HG03520 (cell line): ENCODE measurements around the gene DOCK2.
"Not testable (repeated sequence)": the region's sequence is repeated elsewhere in the genome, so short reads cannot be mapped to it uniquely, and the experiment has no call there.

Experiments
- ATAC-seq: cut with Tn5 transposase; IDR thresholded peaks from one replicate; pipeline ENCODE4 v1.9.1; 2021; ENCODE audit warnings: mild to moderate bottlenecking, moderate library complexity; ENCODE audit not compliant: unreplicated experiment

The DOCK2 gene

GRCh38 chr5:169810524-169810923 is 173.4 kb downstream of the DOCK2 start:
- no peak for ATAC-seq

- ATAC-seq = no peak
These were observed 173.9 kb downstream of the DOCK2 start for GRCh38 chr5:169811023-169811422.

- ATAC-seq = no peak
These were observed 174.6 kb downstream of the DOCK2 start for GRCh38 chr5:169811680-169812079.

- no peak for ATAC-seq
These were observed 175.7 kb downstream of the DOCK2 start for GRCh38 chr5:169812786-169813185.

GRCh38 chr5:169814045-169814444 is 177.0 kb downstream of the DOCK2 start:
- no peak for ATAC-seq

GRCh38 chr5:169814522-169814921 is 177.4 kb downstream of the DOCK2 start:
- no peak for ATAC-seq

- ATAC-seq = no peak
These were observed 180.0 kb downstream of the DOCK2 start for GRCh38 chr5:169817031-169817430.

DNA sequence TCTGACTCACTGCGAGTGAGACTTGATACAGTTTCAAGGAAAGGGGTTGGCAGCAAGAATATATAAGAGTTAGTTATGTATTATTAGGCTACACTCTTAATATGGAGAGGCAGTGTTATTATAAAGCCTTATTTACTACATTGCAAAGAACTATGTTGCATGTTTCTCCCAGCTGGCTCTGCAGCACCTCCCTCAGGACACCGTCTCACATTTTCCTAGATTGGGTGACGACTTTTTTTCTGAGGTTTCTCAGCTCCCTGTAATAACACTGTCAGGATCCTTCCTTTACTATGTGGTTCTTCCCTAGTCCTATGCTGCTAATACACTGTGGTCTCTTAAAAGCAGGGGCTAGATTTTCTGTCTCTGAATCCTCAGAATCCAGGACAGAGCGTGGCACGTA is 189.5 kb downstream of the DOCK2 start:
- ATAC-seq = no peak

- ATAC-seq = no peak
These were observed 190.7 kb downstream of the DOCK2 start for GRCh38 chr5:169827769-169828168.

GRCh38 chr5:169828385-169828784 is 191.3 kb downstream of the DOCK2 start:
- no peak for ATAC-seq

- no peak for ATAC-seq
These were observed 194.3 kb downstream of the DOCK2 start for GRCh38 chr5:169831331-169831730.

GRCh38 chr5:169832304-169832703 is 195.2 kb downstream of the DOCK2 start:
- no peak for ATAC-seq

- ATAC-seq = no peak
These were observed 195.8 kb downstream of the DOCK2 start for GRCh38 chr5:169832845-169833244.

DNA sequence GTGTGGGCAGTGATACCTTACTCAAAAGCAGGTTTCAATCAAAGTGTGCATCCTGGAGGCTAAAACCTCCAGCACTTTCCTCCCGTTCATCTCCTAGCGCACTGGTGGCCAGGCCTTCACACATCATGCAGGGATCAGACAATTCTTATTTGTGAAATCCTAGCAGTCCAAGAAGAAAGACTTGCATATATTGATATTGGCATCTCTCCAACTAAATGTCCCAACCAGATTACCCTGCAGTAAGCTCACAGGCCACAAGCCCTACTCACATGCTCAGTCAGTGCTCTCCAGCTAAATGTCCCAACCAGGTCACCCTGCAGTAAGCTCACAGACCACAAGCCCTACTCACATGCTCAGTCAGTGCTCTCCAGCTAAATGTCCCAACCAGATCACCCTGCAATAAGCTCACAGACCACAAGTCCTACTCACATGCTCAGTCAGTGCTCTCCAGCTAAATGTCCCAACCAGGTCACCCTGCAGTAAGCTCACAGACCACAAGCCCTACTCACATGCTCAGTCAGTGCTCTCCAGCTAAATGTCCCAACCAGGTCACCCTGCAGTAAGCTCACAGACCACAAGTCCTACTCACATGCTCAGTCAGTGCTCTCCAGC is 196.7 kb downstream of the DOCK2 start:
- ATAC-seq = not testable (repeated sequence)

DNA sequence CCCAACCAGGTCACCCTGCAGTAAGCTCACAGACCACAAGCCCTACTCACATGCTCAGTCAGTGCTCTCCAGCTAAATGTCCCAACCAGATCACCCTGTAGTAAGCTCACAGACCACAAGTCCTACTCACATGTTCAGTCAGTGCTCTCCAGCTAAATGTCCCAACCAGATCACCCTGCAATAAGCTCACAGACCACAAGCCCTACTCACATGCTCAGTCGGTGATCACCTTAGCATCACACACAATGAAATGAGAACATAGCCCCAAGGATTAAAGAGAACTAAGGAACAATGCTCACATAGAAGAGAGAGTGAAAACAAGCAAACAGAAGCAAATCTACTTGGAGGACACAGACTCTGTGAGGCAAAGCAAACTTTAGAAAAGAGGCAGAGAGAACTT is 197.5 kb downstream of the DOCK2 start:
- ATAC-seq = not testable (repeated sequence)

GRCh38 chr5:169836835-169837536 is 199.9 kb downstream of the DOCK2 start:
- no peak for ATAC-seq

DNA sequence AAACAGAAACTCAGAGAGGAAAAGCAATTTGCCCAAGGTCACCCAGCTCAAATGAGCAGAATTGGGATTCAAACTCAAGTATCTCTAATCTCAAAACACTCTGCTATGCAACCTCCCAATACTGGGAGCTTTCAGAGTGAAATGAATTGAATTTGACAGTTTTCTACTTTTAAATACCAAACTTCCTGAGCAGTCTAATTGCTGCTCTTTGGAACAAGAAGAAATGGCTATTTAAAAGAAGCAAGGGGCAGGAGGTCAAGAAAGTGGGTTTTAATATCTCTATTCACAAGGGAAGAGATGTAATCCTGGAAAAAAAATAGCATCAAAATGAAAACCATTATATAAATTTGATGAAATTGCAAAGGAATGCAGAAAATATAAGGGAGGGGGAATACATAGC is 200.6 kb downstream of the DOCK2 start:
- ATAC-seq = no peak

- ATAC-seq = peak; percentile 67
These were observed 201.6 kb downstream of the DOCK2 start for GRCh38 chr5:169838688-169839087.

DNA sequence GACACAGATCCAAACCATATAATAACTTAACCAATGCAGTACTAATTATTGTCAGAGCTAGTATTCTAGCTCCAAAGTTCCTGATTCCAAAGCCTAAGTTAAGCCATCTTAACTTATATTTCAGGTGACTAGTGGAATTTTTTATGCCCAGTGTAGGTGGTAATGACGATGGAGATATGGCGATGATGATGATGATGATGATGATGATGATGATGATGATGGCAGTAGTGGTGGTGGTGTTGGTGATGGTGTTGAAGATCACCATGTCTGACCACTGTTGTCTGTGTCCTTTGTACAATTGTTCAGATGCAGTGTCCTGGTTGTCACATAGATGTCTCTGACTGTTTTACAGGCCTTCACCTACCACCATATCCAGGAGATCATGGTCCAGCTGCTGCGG is 203.3 kb downstream of the DOCK2 start:
- ATAC-seq = no peak

DNA sequence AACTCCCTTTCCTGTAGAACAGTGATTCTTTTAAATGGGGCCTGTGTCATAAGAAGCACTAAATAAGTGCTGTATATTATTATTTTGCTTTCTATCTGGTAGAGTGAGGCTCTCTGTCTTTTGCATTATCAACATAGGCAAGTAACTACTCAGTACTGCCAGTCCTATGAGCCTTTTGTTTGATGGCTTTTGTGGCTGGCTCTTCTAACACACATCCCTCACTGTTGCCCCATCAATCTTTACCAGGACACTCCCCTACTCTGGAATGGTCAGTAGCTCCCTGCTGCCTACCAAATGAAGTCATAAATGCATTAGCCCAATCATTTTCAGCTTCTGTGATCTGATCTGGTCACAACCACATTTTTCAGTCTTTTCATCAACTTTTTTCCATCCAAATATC is 205.6 kb downstream of the DOCK2 start:
- ATAC-seq = no peak

DNA sequence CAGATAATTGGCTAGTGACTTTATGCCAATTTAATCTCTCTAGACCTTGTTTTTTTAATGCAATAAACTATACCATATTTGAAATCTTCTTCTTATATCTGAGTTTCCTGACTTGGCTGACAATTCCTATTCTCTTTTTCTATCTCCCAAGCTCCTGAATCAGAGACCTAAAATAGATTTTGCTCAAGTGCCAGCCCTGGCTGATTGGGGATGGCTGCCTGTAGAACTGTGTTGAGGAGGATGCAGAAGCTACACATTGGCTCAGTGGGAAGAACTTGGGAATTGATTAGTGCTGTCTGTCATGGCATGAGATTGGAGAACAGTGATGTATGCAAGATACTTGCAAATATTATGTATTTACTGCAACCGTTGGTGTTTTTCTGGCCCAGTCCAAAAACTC is 210.4 kb downstream of the DOCK2 start:
- ATAC-seq = no peak

DNA sequence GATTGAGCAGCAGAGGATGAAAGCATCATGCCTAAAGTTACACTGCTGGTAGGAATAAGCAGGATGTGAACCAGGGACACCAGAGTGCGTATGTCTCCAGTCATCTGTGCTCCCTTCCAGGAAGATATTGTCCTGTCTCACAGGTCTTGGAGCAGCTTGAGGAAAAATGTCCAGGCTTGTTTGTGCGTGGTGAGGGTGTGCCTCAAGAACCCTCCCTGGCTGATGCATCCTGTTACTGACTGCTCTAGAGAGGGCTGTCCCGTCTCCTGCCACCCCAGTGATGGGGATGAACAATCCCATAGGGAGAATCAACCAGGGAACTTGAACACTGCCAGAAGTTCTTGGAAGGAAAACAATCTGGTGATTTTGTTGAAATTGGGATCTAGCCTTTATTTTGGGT is 211.2 kb downstream of the DOCK2 start:
- no peak for ATAC-seq

DNA sequence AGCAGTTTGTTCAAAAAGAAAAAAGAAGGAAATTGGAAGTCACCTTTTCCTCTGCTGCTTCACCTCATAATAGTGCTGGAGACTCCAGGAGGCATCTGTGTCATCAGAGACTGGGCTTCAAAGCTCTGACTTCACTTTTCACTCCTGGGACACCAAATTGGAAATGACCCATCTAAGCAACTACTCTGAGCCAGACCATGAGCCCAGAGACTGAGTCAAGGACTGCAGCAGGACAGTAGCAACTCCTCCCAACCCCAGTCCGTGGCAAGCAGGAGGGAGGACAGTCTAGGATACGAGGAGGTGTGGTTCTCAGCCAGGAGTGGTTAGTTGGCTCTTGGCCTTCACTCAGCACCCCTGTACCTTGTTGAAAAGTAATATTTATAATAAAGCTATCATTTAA is 211.7 kb downstream of the DOCK2 start:
- ATAC-seq = no peak
